ENCODE data around the gene HYCC1.
"Not testable (repeated sequence)": the region's sequence is repeated elsewhere in the genome, so short reads cannot be mapped to it uniquely, and the experiment has no call there.

HYCC1 gene

GRCh38 chr7:23044581-23044980 is 30.7 kb upstream of the HYCC1 start:
- no peak for DNase-seq (ENCODE audit: extremely low read depth, insufficient read length)
- H3K36me3 ChIP-seq (ENCODE audit: control insufficient read depth, insufficient read depth, low read length) = no peaks in the 10 kb centered on the region
- no peaks in the 10 kb centered on the region for H3K27me3 ChIP-seq (replicated peaks; ENCODE audit: control insufficient read depth, insufficient read depth, low read length)
- no peak for TF ChIP-seq CTCF (IDR thresholded peaks at IDR 0.05; ENCODE audit: insufficient read depth, low read length, poor library complexity, severe bottlenecking)
- no peak overlapping the region for H3K4me3 ChIP-seq (replicated peaks; ENCODE audit: low read depth, low read length)

- Histone ChIP-seq H3K36me3 (ENCODE audit: control insufficient read depth, insufficient read depth, low read length) (no peaks in the 10 kb centered on the region), H3K4me3 (replicated peaks; ENCODE audit: low read depth, low read length) (no peak overlapping the region), H3K27me3 (replicated peaks; ENCODE audit: control insufficient read depth, insufficient read depth, low read length) (no peaks in the 10 kb centered on the region)
- TF ChIP-seq CTCF (IDR thresholded peaks at IDR 0.05; ENCODE audit: insufficient read depth, low read length, poor library complexity, severe bottlenecking) = no peak
- no peak for DNase-seq (ENCODE audit: extremely low read depth, insufficient read length)
These were observed 29.5 kb upstream of the HYCC1 start for GRCh38 chr7:23043441-23043840.

- not testable (repeated sequence) for H3K4me3 ChIP-seq (replicated peaks; ENCODE audit: low read depth, low read length); H3K36me3 ChIP-seq (ENCODE audit: control insufficient read depth, insufficient read depth, low read length); DNase-seq (ENCODE audit: extremely low read depth, insufficient read length); H3K27me3 ChIP-seq (replicated peaks; ENCODE audit: control insufficient read depth, insufficient read depth, low read length)
These were observed 25.7 kb upstream of the HYCC1 start for GRCh38 chr7:23039674-23040073.

- H3K36me3 ChIP-seq (ENCODE audit: control insufficient read depth, insufficient read depth, low read length); DNase-seq (ENCODE audit: extremely low read depth, insufficient read length); H3K4me3 ChIP-seq (replicated peaks; ENCODE audit: low read depth, low read length); H3K27me3 ChIP-seq (replicated peaks; ENCODE audit: control insufficient read depth, insufficient read depth, low read length): not testable (repeated sequence)
These were observed 21.8 kb upstream of the HYCC1 start for GRCh38 chr7:23035542-23036371.

- TF ChIP-seq CTCF (IDR thresholded peaks at IDR 0.05; ENCODE audit: insufficient read depth, low read length, poor library complexity, severe bottlenecking) = no peak
- Histone ChIP-seq H3K27me3 (replicated peaks; ENCODE audit: control insufficient read depth, insufficient read depth, low read length) (no peaks in the 10 kb centered on the region), H3K36me3 (ENCODE audit: control insufficient read depth, insufficient read depth, low read length) (no peaks in the 10 kb centered on the region)
These were observed 13.3 kb upstream of the HYCC1 start for GRCh38 chr7:23027261-23027660.

GRCh38 chr7:23026164-23026563 is 12.2 kb upstream of the HYCC1 start:
- no peaks in the 10 kb centered on the region for H3K27me3 ChIP-seq (replicated peaks; ENCODE audit: control insufficient read depth, insufficient read depth, low read length)
- H3K36me3 ChIP-seq (ENCODE audit: control insufficient read depth, insufficient read depth, low read length) = no peaks in the 10 kb centered on the region
- TF ChIP-seq CTCF (IDR thresholded peaks at IDR 0.05; ENCODE audit: insufficient read depth, low read length, poor library complexity, severe bottlenecking) = no peak
- H3K4me3 ChIP-seq (replicated peaks; ENCODE audit: low read depth, low read length) = no peak overlapping the region
- DNase-seq (ENCODE audit: extremely low read depth, insufficient read length) = no peak

More at GRCh38 chr7:23027261-23027660, 13.3 kb upstream of the HYCC1 start:
- no peak overlapping the region for H3K4me3 ChIP-seq (replicated peaks; ENCODE audit: low read depth, low read length)
- no peak for DNase-seq (ENCODE audit: extremely low read depth, insufficient read length)

GRCh38 chr7:23024454-23024853 is 10.5 kb upstream of the HYCC1 start:
- no peaks in the 10 kb centered on the region for H3K36me3 ChIP-seq (ENCODE audit: control insufficient read depth, insufficient read depth, low read length)
- no peak overlapping the region for H3K4me3 ChIP-seq (replicated peaks; ENCODE audit: low read depth, low read length)
- TF ChIP-seq CTCF (IDR thresholded peaks at IDR 0.05; ENCODE audit: insufficient read depth, low read length, poor library complexity, severe bottlenecking) = no peak
- no peak for DNase-seq (ENCODE audit: extremely low read depth, insufficient read length)
- no peaks in the 10 kb centered on the region for H3K27me3 ChIP-seq (replicated peaks; ENCODE audit: control insufficient read depth, insufficient read depth, low read length)

Measured in GM06990 (cell line).